Head of caudate nucleus (tissue), 42 donors: ENCODE results near the gene RCE1.

Experiments
- DNase-seq, 42 donors: peaks; one replicate each; pipeline versions ENCODE4 v3.0.0 to v3.0.0-alpha.2; 2020 to 2021; ENCODE audit warnings: mixed read lengths in 7 of 42
- intact Hi-C: fragments of 100-400 bp; cut with DNase I; formaldehyde crosslinking; loops from one replicate; pipeline ENCODE4 v1.15.0; 2022

The RCE1 gene

DNA sequence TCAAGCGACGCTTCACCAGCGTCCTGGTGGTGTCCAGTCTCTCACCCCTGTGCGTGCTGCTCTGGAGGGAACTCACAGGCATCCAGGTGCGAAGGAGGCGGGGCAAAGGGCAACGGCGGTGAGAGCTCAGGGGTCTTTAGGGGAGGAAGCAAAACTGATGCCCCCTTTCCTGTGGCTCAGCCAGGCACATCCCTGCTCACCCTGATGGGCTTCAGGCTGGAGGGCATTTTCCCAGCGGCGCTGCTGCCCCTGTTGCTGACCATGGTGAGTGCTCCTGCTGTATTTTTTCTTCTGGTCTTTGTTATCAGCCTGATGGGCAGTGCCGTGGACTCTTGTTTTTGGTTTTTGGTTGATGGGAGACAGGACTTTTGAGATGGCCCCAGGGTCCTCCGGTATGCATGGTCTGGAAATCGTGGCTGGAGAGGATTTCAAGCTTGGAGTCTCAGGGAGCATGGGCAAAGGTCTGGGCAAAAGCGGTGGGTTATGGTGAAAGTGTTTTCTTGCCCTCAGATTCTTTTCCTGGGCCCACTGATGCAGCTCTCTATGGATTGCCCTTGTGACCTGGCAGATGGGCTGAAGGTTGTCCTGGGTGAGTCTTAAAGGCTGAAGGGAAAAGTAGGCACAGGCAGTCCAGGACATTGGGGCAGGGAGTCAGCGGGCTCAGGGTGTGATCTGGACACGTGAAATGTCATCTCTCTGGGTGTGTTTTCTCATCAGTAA is 695 bp downstream of the RCE1 start:
- DNase-seq, result peak in 6 of 42 donors; percentile 4 to 36 (median 18)
- intact Hi-C loops, result loop anchor here (10.0 kb wide), 2 partner anchors 99 to 269 kb away; a partner anchor contains a TSS

DNA sequence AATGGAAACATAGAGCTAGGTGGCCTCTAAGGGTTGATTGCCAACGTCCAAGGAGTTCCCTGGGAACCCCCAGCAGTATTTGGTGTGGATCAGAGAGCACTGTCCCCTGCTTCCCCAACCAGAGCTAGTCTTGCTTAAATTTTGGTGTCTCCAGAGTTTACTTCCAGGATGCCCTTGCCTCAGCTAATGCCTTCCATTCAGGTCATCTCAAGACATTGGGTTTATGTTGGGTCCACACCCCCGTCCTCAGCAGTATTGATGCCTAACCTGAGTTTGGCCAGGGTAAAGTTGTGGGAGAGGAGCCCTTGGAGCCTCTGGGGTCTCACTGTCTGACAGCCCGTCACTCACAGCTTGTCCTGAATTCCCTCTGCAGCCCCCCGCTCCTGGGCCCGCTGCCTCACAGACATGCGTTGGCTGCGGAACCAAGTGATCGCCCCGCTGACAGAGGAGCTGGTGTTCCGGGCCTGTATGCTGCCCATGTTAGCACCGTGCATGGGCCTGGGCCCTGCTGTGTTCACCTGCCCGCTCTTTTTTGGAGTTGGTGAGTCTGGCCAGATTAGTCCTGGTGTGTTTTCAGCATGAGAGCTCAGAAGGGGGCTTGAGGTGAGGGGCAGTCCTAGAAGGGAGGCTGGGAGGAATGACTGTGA is 1.4 kb downstream of the RCE1 start:
- intact Hi-C loops, result loop anchor here (10.0 kb wide), 2 partner anchors 100 to 270 kb away; a partner anchor contains a TSS
- peak in 9 of 42 donors; percentile 7 to 42 (median 31) for DNase-seq

DNA sequence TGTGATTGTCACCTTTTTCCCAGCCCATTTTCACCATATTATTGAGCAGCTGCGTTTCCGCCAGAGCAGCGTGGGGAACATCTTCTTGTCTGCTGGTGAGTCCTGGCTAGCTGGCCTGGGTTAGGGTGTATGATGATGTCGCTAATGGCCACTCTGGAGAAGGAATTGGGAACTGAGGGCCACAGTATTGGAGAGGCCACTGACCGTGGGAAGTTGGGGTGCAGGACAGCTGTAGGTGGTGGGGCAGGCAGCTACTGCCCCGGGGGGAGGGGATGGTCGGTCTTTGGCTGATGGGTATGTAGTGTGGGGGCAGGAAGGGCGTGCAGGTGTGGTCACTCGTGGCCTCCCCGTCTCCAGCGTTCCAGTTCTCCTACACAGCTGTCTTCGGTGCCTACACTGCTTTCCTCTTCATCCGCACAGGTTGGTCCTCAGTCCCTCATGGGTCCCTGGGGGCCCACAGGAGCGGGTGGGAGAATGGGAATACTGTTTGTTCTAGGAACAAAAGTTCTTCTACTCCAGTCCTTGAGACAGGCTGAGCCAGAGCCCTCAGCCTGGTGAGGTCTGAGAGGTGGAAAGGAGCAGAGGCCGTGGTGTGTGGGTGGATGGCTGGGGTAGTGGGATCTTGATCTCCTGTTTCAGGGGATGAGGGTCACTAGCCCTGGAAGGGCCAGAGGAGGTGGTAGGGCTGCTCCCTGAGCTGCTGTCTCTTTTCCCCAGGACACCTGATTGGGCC is 2.1 kb downstream of the RCE1 start:
- DNase-seq, result peak in 10 of 42 donors; percentile 6 to 42 (median 16)
- intact Hi-C loops, result loop anchor here (10.0 kb wide), 2 partner anchors 101 to 271 kb away; a partner anchor contains a TSS

DNA sequence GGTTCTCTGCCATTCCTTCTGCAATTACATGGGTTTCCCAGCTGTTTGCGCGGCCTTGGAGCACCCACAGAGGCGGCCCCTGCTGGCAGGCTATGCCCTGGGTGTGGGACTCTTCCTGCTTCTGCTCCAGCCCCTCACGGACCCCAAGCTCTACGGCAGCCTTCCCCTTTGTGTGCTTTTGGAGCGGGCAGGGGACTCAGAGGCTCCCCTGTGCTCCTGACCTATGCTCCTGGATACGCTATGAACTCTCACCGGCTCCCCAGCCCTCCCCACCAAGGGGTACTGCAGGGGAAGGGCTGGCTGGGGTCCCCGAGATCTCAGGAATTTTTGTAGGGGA is 2.6 kb downstream of the RCE1 start:
- DNase-seq, result peak in 7 of 42 donors; percentile 5 to 24 (median 12)
- intact Hi-C loops, result loop anchor here (10.0 kb wide), 2 partner anchors 101 to 271 kb away; a partner anchor contains a TSS

DNA sequence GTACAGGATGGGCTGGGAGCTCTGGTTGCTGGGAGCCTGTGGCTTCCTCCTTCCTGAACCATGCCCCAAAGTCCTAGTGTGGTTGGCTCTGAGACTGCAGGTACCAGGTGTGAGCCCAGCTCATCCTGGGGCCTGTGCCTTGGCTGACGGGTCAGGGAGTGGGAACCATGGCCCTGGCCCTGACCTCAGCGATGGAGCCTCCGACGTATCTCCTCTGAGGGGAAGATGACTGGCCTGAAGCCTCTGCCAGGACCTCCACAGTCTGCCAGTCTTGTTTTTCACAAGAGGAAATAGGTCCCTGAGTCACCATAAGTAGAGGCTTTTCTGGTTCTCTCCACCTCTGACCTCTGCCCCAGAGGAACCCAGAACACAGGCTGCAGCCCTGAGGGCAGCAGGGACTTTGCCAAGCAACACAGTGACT is 3.4 kb downstream of the RCE1 start:
- peak in 9 of 42 donors; percentile 4 to 29 (median 10) for DNase-seq
- intact Hi-C loops, result loop anchor here (10.0 kb wide), 2 partner anchors 102 to 272 kb away; a partner anchor contains a TSS

DNA sequence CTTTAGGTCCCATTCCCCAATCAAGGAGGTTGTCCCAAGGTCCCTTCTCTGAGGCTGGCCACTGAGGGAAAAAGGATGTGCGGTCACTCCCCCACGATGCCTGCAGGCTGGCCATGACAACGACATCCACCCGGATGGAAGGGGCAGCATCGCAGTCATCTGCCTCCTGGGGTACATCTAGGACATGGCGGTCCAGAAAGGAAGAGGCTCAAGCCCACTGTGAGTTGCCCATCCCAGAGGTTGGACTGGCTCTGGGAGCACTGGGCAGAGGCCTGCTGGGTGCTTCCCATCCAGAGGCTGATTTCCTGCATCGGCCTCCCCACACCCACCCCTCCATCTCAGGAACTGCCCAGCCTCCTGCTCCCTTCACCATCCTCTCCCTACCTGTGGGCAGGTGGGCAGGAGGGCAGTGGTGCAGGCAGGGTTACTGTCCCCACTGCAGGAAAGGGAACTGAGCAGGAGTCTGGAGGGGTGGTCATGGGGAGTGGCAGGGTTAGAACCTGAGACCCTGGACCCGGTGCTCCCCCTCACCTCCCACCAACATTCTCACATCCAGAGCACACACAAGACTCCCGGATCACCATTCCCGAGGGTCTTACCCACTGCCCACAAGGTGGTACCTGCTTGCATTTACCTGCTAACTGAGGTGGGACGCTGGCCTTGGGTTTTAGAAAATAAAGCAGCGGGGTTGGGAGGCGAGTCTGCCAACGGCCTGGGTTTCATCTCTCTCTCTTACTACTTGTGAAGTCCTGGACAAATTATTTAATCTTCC is 4.4 kb downstream of the RCE1 start:
- peak in 11 of 42 donors; percentile 5 to 26 (median 13) for DNase-seq
- intact Hi-C loops, result loop anchor here (10.0 kb wide), 2 partner anchors 103 to 273 kb away; a partner anchor contains a TSS

DNA sequence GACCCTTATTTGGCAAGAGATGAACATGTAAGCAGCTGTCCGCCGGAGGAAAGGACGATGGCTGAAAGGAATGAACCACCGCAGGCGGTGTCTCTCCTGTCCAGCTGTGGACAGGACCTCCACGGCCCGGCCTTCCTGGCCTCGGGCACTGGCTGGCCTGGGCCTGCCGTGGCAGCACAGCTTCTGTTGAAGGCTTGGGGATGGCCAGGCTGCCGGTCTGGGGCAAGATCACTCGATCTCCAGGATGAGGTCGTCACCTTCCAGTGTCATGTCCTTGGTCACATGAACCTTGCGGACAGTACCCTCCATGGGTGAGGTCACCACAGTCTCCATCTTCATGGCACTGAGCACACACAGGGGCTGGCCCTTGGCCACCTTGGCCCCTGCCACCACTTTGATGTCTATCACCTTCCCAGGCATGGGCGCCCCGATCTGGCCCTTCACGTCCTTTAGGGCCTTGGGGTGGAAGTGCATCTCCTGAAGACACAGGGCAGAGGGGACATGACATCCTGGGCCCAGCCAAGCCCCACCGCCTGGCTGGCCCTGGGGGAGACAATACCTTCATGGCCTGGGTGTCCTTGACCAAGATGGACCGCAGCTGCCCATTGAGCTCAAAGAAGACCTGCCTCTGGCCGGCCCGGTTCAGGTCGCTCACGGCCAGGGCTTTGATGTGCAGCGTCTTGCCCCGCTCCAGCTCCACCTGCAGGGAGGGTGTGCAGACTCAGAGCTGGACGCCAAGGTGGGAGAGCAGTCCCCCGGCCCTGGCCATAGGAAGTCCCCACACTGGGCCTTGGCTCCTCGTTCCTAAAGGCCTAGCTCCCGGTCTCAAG is 5.6 kb downstream of the RCE1 start:
- peak in 10 of 42 donors; percentile 5 to 40 (median 13) for DNase-seq
- intact Hi-C loops, result loop anchor here (10.0 kb wide), 2 partner anchors 104 to 274 kb away; a partner anchor contains a TSS

DNA sequence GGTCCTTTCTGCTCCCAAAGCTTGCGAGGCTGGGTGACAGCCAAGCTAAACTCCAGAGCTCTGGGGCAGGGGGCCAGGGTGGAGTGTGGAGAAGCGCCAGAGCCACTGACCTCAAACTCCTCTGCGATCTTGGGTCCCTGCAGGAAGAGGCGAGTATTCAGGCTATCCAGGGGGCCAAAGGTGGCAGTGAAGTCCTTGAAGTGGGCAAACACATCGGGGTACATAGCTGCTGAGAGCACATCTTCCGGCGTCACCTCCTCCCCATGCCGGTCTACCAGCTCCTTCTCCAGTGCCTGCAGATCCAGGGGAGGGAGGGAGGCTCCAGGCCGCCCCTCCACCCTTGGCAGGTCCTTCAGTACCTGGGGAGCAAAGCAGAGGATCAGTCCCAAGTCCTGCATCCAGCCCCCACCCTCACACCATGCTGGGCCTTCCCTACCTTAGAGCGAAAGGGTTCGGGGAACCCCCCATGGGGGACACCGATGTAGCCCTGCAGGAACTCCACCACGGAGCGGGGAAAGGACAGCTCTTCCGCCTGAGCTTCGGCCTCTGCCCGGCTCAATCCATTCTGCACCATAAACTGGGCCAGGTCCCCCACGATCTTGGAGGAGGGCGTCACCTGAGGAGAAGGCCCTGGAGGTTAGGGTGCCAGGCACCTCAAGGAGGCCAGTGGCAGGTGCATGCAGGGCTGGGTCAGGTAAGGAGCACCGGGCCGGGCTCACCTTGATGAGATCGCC is 6.4 kb downstream of the RCE1 start:
- peak in 8 of 42 donors; percentile 3 to 31 (median 11) for DNase-seq
- intact Hi-C loops, result loop anchor here (10.0 kb wide), 2 partner anchors 105 to 275 kb away; a partner anchor contains a TSS

DNA sequence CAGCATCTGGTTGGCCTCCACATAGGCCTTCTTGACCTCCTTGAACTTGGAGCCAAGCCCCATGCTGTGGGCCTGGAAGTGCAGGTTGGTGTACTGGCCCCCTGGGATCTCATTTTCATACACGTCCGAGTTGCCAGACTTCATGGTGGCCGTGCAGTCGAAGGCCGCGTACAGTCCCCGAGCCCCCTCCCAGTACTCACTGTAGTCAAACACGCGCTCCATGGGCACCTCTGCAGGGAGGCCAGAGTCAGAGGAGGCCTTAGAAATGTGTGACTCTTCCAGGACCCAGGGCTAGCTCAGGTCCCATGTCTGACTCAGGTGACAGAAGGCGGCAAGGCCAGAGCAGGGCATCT is 7.0 kb downstream of the RCE1 start:
- peak in 5 of 42 donors; percentile 3 to 38 (median 15) for DNase-seq
- intact Hi-C loops, result no loop called here

DNA sequence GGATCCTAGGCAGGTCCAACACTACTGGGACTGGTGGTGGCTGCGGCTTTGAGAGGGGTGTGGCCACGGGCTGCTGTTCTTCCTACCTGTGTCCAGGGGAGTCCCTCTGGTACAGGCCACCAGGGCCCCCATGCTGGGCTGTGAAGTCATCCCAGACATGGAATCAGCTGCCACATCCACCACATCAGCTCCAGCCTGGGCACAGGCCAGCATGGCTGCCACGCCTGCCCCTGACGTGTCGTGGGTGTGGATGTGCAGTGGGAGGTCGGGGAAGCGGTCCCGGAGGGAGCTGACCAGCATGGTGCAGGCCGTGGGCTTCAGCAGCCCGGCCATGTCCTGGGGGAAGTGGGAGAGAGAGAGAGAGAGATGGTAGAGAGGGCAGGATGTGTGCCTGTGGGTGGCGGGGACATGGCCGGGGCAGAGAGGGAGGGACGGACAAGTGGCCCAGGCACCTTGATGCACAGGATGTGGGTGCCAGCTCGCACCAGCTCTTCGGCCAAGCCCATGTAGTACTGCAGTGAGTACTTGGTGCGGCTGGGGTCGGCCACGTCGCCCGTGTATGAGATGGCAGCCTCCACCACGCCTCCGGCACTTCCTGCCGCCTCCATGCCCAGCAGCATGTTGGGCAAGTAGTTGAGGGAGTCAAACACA is 7.5 kb downstream of the RCE1 start:
- intact Hi-C loops, result no loop called here
- DNase-seq, result peak in 5 of 42 donors; percentile 5 to 25 (median 20)

DNA sequence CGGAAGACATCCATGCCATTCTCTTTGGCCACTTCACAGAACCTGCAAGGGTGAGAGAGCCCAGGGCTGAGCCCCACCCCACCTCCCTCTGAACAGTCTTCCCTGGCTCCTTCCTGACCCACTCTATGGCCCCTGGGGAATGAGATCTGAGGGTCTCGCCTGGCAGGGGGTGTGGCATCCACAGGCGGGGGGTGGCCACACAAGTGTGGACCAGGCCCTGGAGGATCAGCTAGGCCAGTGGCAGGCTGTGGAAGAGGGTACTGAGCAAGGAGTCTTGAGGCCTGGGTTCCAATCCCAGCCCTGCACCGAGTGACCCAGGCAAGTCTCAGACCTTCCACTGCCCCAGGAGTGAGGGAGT is 8.0 kb downstream of the RCE1 start:
- peak in 4 of 42 donors; percentile 5 to 24 (median 10) for DNase-seq
- intact Hi-C loops, result no loop called here

DNA sequence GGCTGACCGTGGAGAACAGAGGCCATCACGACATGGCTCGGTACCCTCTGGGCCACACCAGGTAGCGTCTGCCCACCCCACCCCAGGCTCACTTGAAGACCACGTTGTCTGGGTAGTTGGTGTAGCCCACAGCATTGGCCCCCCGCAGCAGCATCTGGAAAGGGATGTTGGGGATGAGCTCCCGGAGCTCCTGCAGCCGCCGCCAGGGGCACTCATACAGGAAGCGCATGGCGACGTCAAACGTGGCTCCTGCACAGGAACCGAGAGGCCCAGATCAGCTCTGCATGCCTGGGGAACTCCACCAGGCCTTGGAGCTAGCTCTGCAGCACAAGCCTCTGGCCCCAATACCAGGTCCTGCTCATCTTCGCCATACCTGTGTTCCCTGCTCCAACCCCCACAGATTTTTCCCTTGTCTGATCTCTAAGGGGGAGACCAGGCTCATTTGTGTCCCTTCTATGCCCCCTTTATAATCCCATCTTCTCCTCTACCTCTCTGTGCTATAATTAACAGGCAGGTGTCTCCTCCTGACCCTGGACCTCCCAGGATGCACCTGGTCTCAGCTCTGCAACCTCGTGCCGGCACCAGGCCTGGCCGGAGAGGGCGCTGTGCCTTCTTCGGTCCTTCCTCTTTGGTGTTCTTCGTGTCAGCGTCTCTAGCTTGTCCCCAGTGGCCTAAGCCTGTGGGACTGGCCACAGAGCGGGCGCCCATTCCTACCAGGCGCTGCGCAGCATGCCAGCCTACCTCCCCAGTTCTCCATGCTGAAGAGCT is 8.6 kb downstream of the RCE1 start:
- intact Hi-C loops, result no loop called here
- peak in 2 of 42 donors; percentile 5 to 31 for DNase-seq

DNA sequence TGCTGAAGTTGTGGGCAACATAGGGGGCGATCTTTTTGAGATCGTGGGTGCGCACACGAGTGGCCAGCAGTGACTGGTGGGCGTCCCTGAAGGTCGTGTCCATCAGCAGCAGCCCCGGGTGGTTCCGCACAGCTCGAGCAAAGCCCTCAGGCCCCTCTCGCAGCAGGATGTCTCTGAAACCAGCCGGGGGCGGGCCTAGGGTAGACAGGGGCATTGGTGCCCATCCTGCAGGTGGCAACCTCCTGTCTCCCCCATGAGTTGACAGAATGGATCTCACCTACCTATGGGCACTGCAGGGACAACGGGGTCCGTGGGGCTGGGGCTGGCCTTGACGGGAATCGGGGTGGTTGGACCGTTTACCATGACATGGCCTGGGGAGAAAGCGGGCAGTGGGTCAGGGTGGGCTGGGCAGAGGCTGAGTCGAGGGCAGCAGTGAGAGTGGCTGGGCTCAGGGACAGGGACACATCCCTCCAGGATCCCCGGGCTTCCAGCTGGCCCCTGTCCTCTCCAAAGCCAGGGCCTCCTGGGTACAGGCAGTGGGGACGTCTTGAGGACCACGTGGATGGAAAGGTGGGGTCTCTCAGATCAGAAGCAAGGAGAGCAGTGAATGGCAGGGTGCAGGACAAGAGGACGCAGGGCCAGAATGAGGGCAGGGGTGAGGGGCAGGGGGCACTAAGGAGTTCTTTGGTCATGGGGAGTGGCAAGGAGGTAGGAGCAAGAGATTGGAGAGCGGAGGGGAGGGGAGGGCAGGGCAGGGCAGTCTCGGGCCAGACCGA is 9.4 kb downstream of the RCE1 start:
- intact Hi-C loops, result no loop called here
- peak in 1 of 42 donors; percentile 6 for DNase-seq

DNA sequence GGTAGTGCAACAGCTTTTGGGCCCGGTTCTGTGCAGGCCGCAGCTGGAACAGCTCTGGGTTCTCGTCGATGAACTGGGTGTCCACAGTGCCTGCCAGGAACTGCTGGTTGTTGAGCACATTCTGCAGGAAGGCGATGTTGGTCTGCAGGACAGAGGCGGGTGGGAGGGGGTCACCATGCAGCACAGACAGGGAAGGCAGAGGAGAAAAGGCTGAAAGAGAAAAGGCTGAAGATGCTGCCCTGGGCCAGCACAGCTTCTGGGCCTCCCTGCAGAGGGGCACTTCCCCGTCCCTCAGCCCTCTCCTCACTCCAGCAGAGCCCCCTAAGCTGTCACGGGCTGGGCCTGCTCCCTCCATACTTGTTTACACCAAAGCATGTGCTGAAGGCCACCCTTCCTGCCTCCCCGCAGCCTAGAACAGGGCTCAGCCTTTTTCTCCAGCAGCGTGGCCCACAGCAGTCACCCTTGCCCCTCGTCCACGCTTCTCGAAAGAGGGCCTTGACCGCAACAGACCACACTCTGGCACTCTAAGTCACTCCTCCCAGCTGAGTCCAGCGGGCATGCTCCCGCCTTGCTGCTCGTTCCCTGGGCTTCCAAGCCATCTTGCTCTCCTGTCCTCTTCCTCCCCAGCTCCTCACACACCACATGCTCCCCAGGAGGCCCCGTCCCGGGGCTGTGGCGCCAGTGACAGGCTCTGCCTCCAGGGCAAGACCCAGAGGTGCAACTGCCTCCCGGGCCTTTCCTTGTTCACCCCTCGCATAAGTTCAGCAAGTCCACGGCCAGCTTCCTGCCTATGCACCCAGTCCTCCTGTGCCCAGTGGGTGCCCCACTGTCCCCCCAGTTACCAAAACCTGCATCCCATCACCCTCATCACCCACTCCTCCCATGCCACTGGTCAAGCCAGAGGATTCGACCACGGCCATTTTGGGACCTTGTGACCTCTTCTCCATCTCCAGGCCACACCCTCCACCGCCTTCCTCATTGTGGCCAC is 10.3 kb downstream of the RCE1 start:
- intact Hi-C loops, result no loop called here

More for the DNA sequence above, 10.3 kb downstream of the RCE1 start:
- no peak for DNase-seq
